Anterior cingulate cortex (tissue), 58 donors: Measurements from ENCODE around the gene NMNAT2.
A peak's percentile ranks its signal among the peaks of the same experiment; 100 is the strongest.

ENCODE experiments used
- DNase-seq, 58 donors: peaks; one replicate each; lab custom pipeline; 2025; lab: John Stamatoyannopoulos, UW

Gene NMNAT2

DNA sequence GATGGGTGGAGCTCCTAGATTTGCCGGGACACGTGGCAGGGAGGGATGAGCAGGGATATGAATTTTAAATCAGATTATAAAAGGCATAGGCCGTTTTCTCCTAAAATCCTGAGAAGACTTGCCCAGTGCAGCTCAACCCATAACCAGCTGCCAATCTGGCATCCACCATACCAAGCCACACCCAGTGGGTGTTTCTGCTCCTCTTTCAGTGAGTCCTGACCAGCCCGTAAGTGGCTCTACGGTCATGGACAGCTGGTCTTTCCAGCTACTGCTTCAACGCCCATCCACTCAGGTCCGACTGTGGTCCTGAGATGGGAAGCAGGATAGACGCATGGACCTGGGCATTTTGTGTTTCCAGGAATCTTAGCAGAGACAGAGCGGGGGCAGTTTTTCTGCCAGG, 124.9 kb downstream of the NMNAT2 start:
- DNase-seq: no peak

DNA sequence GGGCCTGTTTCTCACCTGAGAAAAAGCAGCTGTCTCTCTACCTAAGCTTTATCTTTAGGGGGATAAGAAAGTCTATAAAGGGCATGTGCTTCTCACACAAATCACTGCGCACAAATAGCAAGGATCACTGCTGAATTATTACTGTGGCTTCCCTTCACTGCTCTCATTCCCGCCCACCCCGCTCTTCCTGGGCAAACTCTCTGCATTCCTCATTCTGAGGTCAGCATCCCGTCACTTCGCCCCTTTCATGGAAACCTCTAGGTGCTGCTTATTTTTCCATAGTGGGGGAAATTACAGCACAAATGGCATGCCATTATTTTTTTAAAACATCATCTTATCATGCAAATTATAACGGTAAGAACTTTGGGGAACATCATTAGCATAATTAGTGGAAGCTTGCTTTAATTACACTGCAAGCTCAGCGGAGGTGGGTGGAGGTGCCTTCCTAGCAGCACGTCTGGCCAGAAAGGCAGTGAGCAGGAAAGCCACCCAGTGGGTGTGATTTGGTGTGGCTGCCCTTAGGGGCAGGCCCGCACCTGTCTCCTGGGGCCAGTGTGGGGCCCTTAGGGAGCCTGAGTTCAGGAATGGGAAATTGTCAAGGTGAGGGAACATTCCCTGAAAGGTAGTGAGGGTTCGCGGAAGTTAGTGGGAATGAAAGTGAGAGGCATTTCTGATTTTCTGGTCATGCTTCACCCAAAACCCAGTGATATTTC, 126.2 kb downstream of the NMNAT2 start:
- DNase-seq: no peak

DNA sequence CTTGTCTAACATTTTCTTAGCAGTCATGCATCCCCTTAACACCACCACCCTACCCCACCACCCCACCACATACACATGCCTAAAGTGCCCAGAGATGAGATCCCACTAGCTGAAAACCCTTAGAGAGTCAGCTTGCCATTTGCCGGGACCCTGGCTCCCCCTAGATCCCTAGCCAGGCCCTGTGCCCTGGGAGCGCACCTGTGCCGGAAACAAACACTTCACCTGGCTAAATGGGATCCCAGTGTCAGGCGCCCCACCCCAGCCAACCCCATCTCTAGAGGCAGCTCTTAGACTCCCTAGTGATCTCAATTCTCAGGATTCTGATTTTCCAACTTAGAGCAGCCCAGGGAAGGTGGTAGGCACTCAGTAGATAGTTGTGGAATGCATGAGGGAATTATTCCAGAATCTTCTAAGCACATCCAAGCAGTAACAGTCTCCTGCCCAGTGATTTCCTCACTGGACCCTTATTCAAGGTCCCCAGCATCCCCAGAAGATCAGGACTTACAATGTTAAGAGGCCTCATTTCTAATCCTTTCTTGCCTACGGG, 126.9 kb downstream of the NMNAT2 start:
- DNase-seq: no peak

DNA sequence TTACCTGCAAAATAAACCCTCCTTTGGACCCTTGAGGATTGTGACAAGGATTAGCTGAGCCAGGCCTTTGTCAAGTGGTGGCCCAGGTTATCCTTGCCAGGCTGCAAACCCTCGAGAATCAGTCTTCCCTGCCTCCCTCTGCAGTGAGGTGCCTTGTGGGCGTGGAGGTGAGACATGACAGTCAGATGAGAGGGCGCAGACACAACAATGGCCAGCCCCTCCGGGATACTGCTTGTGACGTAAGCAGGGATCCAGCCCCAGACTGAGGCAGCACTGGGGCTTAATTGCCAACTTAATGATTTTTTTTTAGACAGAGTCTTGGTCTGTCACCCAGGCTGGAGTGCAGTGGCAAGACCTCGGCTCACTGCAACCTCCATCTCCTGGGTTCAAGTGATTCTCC, 127.6 kb downstream of the NMNAT2 start:
- DNase-seq: no peak

DNA sequence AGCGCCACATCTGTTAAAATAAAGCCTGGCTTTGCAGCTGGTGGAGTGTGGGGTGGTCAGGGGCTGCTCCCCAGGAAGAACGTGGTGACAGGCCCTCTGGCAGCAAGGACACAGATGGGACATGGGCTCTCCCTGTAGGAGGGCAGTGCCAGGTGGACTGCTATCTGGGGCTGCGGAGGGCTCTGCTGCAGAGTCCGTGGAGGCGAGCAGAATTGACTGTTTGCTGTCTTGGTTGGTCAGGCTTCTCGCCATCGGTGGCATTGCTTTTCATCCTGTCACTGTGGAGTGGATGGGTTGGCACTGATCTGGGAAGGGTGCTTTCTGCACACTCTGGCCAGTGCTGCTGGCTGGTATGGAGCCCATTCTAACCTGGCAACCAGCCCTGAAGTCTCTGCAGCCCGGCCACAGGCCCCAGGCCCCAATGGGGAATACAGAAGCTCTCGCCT, 129.1 kb downstream of the NMNAT2 start:
- DNase-seq: peak in 6 of 58 donors; percentile 5 to 33 (median 16)

DNA sequence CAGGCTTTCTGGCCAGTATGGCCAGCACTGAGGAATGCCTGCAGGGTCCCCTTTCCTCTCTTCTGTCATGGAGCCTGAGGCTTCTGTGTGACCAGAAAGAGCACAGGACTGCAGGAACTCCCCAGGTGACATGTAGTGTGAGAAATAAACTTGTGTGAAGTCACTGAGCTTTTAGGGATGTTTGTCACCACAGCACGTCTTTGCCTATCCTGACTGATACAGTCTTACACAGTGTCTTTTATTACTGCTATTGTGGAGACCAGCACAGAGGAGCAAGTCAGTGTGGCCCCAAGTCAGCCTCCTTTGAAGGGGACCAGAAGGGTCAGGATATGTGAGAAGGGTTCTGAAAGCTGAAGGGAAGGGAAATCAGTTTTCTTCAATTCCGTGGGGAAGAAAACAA, 129.6 kb downstream of the NMNAT2 start:
- DNase-seq: no peak

DNA sequence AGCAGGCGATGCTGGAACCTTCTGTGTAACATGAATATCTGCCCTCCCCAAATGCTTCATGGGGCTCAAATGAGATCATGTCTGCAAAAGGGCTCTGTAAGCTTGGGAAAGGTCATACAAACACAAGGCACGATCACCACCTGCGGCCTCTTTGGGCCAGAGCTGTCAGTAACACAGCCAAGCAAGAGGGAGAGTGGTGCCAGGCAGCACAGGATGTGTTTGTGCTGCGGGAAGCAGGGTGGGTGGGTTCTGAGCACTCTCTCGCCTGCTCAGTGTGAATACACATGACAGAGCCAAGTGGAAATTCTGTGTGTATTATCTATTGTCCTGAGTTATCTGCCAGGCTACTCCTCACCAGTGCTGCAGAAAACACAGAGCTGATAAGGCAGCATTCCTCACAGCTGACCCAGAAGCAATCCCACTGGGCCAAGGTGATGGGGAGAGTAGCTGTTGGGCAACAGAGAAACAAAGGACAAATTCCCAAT, 130.9 kb downstream of the NMNAT2 start:
- DNase-seq: peak in 38 of 58 donors; percentile 6 to 61 (median 24)

DNA sequence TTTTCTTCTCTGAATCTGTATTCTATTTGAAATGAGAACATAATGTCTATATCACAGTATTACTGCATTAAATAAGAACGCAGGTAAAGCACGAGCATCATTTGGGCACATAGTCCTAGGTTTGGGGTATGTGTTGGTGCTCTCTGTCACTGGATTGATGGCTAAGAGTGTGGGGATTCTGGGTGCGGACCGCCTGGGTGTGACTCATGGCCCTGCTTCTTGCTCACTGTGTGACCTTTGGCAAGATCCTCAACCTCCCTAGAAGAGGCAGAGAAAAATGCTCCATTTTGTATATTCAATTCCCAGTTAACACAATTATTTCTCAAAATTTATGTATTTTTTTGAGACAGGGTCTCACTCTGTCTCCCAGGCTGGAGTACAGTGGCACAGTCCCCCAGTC, 132.4 kb downstream of the NMNAT2 start:
- no peak for DNase-seq

DNA sequence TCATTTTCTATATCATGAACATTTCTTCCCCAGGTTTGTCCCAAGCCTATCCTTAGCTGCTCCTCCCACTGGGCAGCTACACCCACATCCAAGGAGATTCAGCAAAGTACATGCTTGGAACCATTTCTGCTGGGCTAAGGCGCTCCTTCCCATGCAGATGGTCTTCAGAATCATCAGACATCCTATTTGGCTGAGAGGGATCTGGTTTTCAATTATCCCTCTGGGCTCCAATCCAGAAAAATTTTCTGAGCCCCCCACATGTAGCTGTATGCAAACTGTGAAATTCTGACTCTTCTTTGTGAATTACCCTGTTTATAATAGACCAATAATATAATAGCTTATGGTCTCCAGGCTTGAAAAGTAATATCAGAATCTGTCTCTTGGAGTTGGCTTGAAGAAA, 132.9 kb downstream of the NMNAT2 start:
- DNase-seq: peak in 1 of 58 donors; percentile 11

DNA sequence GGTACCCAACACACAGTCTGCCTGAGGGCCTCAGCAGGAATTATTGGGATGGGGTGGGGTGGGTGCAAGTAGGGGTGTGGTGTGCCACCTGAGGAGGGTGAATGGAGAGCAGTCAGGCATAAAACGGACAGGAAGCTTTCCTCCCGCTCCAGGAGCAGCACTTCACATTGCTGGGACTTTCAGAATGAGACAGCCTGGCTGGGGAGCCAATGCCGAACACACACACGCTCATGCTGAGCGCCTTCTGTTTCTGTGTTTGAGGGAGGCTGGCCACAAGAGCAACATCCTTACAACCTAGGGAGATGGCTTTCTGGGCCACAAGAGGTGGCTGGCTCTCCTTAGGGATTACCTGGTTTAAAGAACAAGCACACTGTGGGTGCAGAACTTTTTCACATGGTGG, 134.1 kb downstream of the NMNAT2 start:
- no peak for DNase-seq

DNA sequence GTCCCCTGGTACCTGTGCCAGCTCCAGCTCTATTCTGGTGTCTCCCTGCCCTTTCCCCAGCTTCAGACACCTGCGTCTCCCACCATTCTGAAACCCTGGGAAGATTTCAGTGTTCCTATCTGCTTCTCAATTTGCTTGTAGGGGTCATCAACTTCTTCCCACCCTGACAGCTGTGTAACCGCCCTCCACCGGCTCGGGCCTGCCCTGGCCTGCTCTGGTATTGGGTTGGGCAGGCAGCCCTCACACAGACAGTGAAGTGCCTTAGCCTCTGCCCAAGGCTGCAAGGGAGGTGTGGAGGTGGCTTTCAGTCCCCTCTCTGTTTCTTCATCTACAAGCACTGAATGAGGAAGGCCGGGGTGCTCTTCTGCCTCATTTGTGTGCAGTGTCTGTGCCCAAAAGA, 134.9 kb downstream of the NMNAT2 start:
- no peak for DNase-seq

DNA sequence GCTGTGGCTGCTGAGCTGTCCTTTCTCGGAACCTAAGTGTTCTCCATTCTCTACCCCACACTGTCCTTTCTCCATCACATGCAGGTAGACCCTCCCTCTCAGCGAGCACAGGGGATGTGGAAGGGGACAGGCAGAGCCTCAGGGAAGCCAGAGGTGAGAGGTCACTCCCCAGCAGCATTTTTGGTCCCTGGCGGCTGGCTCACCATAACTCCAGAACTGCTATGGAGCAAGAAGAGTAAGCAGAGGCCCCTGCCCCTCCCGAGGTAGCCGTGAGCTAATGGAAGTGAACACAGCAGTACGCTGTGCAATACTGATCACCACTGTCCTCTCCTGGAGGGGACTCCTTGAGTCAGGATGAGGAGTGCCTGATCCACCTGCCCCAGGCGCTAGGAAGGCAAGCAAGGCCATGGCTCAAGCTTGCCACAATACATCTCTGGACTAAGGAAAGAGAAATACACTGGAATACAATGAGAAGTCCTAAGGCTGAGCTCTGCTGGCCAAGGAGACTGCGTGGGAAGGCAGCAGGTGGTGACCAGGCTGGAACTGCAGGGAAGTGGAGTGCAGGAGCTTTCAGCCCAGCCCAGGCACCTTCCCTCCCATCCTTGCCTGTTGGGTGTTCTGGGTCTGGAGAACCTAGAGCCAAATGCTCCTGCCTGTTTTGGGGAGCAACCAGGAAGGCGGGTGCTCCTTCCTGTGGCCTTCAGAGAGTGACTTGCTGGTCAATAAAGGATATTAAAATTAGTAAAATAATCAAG, 135.9 kb downstream of the NMNAT2 start:
- DNase-seq: no peak

DNA sequence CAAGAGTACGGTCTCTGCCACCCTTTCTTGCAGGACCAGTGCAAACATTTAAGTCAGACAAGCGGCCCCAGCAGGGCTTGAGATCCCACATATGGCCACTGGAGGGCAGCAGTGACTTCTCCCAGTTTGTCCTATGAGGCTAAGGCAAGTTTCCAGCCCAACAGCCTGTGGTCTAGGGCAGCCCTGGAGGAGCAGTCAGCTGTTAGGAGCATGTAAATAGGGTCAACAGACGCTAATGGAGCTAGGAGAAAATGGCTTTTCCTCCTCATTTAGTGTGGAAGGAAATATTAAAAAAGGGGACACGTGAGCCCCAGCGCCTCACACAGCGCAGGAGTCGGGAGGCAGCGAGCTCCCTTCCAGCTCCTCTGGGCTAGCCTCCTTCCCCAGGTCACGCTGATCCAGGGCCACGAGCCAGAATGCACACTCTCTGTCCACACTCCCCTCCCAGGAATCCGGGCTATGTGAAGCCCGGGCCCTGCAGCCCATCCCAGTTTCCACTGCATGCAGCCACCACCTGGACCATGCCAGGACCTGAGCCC, 136.6 kb downstream of the NMNAT2 start:
- peak in 57 of 58 donors; percentile 4 to 91 (median 75) for DNase-seq

DNA sequence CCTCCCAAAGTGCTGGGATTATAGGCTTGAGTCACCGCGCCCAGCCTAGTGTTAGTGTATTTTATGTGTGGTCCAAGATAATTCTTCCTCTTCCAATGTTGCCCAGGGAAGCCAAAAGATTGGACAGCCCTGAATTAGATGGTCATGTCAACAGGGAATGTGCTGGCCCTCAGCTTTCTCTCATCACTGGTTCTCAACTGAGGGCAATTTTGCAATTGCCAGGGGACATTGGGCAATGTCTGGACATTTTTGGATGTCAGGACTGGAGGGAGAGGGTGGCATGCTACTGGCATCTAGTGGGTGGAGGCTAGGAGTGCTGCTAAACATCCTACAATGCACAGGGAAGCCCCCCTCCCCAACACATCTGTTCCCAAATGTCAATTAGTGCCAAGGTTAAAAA, 137.1 kb downstream of the NMNAT2 start:
- DNase-seq: no peak

DNA sequence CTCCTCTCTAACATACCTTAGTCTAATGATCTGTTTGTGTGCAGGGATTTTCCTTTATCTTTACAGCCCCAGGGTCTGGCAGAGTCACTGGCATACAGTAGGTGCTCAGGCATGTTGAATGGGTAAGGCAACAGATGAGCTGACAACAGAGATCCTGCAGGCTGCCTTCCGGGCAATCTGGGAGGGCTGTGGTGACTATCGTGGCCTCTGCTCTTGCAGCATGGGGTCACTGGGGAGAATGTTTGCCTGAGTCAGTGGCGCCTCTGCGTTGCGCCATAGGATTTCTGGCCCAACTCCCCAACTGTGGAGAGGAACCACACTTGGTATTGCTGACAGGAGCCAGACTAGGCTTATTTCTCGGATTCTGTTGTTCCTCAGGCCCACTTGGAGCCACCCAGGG, 138.3 kb downstream of the NMNAT2 start:
- DNase-seq: no peak

DNA sequence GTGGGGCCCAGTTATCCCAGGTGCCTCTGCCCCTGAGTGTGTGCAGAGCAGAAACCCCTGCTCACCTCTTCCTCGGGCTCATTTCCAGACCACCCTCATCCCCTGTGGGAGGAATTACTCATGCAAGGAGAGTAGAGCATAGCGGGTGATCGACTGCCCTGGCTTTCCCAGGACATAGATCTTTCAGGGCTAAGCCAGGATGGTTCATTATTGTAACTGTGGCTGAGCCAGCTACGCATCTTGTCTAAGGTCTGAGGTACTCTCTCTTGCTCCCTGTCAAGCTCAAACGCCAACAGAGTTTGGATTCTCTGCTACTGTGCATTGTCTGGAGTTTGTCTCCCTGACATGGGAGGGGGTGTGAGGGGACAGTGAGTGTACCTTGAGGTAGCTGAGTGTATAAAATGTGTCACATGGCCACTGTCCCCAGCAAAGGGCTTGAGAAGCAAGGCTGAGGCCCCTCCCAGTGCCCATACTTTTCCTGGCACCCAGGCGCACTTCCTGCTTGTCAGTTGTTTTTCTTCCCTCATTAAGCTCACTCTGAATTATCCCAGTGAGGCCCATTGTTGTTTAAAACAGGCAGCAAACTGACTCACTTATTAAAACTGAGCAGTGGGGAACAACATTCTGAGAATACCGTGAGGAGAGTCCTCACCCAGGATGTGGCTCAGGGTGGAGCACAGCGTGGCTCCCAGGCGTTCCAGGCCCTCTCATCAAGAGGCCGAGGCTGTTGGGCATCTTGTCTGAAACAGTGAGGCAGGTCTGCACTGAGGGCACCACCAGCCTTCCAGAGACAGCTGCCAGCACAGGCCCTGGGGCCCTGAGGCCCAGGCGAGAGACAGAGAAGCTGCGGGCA, 139.2 kb downstream of the NMNAT2 start:
- no peak for DNase-seq

DNA sequence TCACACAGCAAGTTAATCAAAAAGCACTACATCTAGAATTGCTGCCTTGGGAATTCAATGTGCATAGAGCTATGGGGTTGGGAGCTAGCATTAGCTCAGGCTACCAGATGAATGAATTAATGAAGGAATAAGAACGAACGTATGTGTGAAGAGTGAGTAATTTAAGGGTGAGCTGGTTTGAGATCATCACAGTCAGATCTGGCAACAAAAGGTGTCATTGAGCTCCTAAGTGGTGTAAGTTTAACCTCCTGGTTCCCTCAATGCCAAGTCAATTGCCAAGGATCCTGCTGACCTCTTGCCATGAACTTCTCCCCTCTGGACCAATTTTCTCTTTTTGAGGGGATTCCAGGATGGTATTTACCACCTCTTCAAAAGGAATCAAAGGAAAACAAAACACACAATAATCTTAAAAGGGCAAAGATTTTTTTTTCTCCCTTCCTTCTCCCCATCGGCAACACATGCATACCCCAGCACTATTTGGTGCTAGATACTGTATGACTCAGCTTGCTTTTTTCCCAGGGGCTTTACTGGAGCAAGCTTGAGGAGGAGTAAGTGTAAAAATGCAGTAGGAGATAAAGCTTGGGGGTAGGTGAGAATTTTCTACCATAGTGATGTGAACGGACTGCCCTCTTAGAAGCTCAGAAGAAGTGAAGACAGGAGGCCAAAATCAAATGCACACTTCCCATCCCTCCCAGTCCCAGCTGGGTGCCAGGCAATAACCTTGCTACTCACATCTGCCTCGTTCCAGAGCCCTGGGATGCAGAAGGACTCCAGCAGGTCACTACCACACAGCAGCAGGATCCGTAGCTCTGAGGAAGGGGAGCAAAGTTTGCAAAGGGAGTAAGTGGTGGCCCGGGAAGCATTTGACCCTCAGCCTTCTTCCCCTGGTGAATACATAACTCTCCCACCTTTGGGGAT, 140.1 kb downstream of the NMNAT2 start:
- no peak for DNase-seq

DNA sequence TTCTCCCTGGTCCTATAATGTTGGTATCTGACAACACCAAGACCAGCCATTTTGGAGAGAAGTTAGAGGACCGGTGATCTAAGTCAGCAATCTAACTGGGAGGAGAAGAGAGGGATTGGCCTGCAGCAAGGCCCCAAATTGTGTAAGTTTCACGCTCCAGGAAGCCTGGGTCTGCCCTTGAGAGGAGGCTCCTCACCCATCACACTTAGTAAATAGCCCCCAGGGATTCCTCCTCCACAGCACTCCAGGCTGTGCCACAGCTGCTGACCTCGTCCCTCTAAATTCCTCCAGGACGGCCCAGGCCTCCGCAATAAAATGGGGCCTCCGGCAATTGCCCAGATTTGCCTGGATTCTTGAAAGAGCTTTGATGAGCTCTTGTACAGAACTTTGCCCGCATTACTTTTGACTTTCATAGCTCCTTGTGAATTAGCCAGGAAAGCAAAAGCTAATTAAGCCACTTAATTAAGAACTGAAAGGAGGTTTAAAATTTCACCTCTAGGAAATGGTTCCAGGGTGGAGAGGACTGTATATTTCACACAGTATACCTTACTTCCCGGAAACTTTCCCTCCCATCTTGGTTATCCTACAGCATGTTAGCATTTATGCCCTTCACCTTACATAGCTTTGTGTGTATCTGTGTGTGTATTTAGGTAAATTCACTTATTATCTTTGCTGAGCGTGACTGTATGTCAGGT, 141.6 kb downstream of the NMNAT2 start:
- no peak for DNase-seq

DNA sequence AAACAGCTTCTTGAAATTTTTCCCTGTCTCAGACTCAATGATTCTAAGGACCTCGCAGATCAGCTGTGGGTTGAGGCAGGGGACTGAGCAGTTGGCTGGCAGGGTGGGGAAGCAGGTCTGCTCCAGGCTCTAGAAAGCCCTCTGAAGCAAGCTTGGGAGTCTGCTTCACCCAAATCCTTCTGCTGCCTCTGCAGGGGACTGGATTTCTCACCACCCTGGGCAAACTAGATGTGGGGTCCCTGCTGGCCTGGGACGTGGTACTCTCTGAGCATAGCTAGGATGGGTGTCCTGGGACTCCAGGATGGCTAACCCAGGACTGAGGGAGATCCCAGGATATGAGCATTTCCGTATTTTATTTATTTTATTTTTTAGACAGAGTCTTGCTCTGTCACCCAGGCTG, 142.9 kb downstream of the NMNAT2 start:
- no peak for DNase-seq
